ACC112 (cell line): ENCODE measurements around the gene PLXNC1.

Source experiments
- H2AFZ ChIP-seq: fragments of 200-600 bp; sonication (generic); one replicate; pipeline ENCODE4 v1.6.0; 2017; ENCODE audit warnings: antibody characterized with exemption, low read length; ENCODE audit not compliant: unreplicated experiment
- H3K27ac ChIP-seq: fragments of 200-600 bp; sonication (generic); 2 replicates; pipeline ENCODE4 v1.5.1; 2014; ENCODE audit warnings: low read depth, mild to moderate bottlenecking, antibody characterized with exemption, low read length, moderate library complexity
- H3K27me3 ChIP-seq: fragments of 200-600 bp; sonication (generic); 2 replicates; pipeline ENCODE4 v1.6.1; 2014; ENCODE audit warnings: mild to moderate bottlenecking, antibody characterized with exemption, low read length, moderate library complexity, mixed read lengths; ENCODE audit not compliant: insufficient read depth
- H3K36me3 ChIP-seq: fragments of 200-600 bp; sonication (generic); 2 replicates; pipeline ENCODE4 v1.6.1; 2016; ENCODE audit warnings: mild to moderate bottlenecking, antibody characterized with exemption, low read length, moderate library complexity, mixed read lengths; ENCODE audit not compliant: insufficient read depth
- H3K4me1 ChIP-seq: fragments of 200-600 bp; sonication (generic); one replicate; pipeline ENCODE4 v1.6.1; 2016; ENCODE audit warnings: low read length, mixed read lengths; ENCODE audit not compliant: insufficient read depth, unreplicated experiment, control insufficient read depth
- H3K4me3 ChIP-seq: fragments of 200-600 bp; sonication (generic); 2 replicates; pipeline ENCODE4 v1.5.1; 2014; ENCODE audit warnings: mild to moderate bottlenecking, low read depth, low read length
- H3K79me2 ChIP-seq: fragments of 200-600 bp; sonication (generic); one replicate; pipeline ENCODE4 v1.6.0; 2016; ENCODE audit warnings: low read length; ENCODE audit not compliant: control insufficient read depth, unreplicated experiment, insufficient read depth

The PLXNC1 gene

GRCh38 chr12:94157981-94158411 is 9.6 kb downstream of the PLXNC1 start:
- Histone ChIP-seq H3K27ac (no peak overlapping the region), H3K4me3 (no peak overlapping the region), H2AFZ (no peak overlapping the region), H3K79me2 (no peaks in the 10 kb centered on the region), H3K4me1 (no peaks in the 10 kb centered on the region), H3K27me3 (peaks cover 49% of the 10 kb centered on the region), H3K36me3 (no peaks in the 10 kb centered on the region)

DNA sequence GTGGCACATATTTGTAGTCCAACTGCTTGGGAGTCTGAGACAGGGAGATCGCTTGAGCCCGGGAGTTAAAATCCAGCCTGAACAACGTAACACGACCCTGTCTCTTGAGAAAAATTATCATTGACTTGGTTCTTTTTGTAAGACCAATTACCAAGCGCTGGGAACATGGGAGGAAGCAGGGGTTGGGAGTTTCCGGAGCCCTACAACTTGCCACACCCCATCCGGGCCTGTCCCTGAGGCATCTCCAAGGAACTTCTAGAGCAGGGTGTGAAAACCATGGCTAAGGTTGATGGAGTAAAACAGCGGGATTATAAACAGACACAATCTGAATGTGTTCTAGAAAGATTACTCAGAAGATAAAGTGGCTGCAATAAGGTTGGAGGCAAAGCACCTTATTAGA is 10.3 kb downstream of the PLXNC1 start:
- Histone ChIP-seq H3K27me3 (peaks cover 42% of the 10 kb centered on the region), H3K79me2 (no peaks in the 10 kb centered on the region), H3K36me3 (no peaks in the 10 kb centered on the region), H3K4me1 (no peaks in the 10 kb centered on the region), H3K27ac (no peak overlapping the region), H3K4me3 (no peak overlapping the region), H2AFZ (no peak overlapping the region)

DNA sequence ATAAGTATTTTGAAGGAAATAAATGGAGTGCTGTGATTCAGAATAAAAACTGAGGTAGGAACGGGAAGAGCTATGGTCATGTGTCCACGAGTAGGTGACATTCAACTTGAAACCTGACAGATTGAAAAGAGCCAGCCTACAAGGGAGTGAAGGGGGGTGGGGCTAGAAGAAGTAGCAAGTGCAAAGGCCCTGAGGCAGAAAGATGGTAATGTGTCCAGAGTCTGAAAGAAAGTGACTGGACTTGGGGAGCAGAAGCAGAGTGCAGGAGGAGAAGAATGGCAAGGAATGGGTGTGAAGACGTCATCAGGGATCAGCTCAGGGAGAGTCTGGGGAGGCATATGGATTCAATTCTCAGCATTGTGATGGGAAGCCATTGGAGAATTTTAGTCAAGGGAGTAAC is 13.7 kb downstream of the PLXNC1 start:
- H3K4me1 ChIP-seq: no peaks in the 10 kb centered on the region
- H3K27ac ChIP-seq: no peak overlapping the region
- H3K79me2 ChIP-seq: no peaks in the 10 kb centered on the region
- H3K27me3 ChIP-seq: peaks cover 27% of the 10 kb centered on the region
- H2AFZ ChIP-seq: no peak overlapping the region
- H3K36me3 ChIP-seq: no peaks in the 10 kb centered on the region
- no peak overlapping the region for H3K4me3 ChIP-seq

DNA sequence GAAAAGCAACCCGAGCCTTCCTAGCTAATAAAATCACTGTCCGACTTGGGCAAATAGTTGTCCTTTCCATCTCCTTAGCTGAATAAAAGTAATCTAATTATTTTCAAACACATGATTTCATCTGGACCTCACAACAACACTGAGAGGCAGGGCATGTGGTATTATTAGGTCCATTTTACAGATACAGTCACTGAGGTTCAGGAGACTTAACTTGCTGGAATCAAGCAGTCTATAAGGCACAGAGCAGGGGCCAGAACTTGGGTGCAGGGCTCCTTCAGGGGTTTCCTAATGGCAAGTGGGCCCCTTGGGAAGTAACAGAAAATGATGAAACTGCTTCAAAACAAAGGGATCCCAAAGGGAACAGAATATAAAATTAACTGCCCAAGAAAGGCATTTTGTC is 15.5 kb downstream of the PLXNC1 start:
- H3K27me3 ChIP-seq: peaks cover 26% of the 10 kb centered on the region

GRCh38 chr12:94165138-94165537 is 16.8 kb downstream of the PLXNC1 start:
- H2AFZ ChIP-seq: no peak overlapping the region
- no peaks in the 10 kb centered on the region for H3K36me3 ChIP-seq
- no peaks in the 10 kb centered on the region for H3K4me1 ChIP-seq
- H3K27me3 ChIP-seq: peaks cover 26% of the 10 kb centered on the region
- no peak overlapping the region for H3K4me3 ChIP-seq
- no peak overlapping the region for H3K27ac ChIP-seq
- no peaks in the 10 kb centered on the region for H3K79me2 ChIP-seq

More for the DNA sequence above, 15.5 kb downstream of the PLXNC1 start:
- no peaks in the 10 kb centered on the region for H3K4me1 ChIP-seq
- no peak overlapping the region for H3K27ac ChIP-seq
- H3K36me3 ChIP-seq: no peaks in the 10 kb centered on the region
- no peak overlapping the region for H2AFZ ChIP-seq
- H3K79me2 ChIP-seq: no peaks in the 10 kb centered on the region
- no peak overlapping the region for H3K4me3 ChIP-seq

DNA sequence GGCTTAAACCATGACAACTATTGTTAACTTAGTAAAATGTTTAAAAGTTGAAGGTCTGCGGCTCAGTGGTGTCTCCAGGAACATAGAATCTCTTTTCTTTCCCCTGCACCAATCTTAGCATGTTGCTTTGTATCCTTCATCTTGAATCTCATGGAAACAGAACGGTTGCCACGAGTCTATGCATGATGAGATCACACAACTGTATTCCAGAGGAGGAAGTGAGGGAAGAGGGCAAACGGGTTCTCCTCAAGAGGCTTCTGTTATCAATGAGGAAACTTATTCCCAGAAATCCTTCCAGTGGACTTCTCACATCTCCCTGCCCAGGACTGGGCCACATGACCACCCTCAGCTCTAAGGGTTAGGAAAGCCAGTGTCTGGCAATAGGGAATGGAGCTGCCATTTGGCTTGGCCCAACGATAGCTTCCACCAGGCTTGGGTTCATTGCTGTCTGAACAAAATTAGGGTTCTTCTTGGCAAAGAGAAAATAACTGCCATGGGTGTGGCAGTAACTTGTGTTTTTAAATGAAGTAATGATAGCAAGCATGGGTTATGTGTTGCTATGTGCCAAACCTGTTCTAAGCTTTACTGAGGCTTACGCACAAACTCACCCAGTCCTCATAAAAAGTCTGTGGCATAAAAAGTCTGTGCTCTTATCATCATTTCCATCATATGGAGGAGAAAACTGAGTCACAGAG is 17.4 kb downstream of the PLXNC1 start:
- Histone ChIP-seq H3K4me1 (peaks cover 7% of the 10 kb centered on the region), H3K27ac (no peak overlapping the region), H3K79me2 (no peaks in the 10 kb centered on the region), H2AFZ (no peak overlapping the region), H3K36me3 (no peaks in the 10 kb centered on the region), H3K4me3 (no peak overlapping the region), H3K27me3 (peaks cover 26% of the 10 kb centered on the region)

DNA sequence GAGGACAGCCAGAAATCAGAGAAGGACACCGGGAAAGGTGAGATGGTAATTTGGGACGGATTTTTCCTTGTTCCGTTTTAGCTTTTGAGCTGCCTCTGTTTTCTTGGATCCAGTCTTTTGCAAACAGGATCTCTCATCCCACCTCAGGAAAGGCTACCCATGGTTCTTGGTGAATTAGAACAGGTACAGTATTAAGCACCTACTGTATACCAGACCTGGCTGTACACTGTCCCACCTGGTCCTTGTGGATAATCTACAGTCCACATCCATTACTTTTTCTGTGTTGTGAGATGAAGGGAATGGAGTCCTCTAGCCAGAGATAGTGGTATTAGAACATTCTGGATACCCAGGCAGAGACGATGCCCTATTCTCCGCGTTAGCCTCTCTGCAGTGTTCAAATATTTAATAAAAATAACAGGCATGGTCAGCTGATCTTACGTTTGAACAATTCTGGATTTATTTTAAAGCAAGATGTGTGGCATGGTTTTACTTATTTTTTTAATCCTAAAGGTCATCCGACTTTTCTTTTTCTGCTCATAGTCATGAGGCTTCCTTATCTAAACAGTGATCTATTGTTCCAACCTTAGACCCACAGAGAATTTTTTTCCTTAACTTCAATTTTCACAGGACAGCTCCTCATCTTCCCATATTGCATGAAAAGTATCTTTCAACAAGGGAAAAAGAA is 18.8 kb downstream of the PLXNC1 start:
- no peak overlapping the region for H3K4me3 ChIP-seq
- no peak overlapping the region for H3K27ac ChIP-seq
- H2AFZ ChIP-seq: no peak overlapping the region
- no peaks in the 10 kb centered on the region for H3K36me3 ChIP-seq
- no peaks in the 10 kb centered on the region for H3K79me2 ChIP-seq
- H3K4me1 ChIP-seq: peaks cover 19% of the 10 kb centered on the region
- peaks cover 26% of the 10 kb centered on the region for H3K27me3 ChIP-seq

DNA sequence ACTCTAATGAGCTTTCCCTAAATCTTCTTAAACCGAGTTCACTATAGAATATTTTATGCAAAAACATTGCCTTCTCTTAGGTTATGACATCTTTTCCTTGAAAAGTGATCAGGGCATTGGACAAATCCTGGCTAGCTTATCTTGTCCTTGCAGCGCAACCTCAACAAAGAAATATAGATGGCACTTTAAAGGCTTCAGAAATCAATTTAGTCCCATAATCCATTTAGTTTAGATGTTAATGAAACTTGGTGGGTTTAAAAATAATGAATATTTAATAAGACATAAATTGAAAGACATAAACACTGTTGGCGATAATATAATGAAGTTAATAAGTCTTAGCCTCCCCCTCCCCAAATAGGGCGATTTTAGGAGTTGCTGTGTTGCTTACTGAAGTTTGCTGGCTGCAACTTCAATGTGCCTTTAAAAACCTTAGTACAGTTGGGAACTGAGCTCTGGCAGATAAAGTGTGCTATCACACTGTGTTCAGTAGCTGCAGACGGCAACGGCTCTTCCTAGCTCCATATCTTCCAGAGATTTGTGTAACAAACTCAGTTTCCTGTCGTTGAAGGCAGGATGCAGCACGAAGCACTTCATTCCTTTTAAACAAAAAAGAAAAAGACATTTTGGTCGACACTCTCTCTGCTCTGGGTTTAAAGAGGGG is 19.5 kb downstream of the PLXNC1 start:
- Histone ChIP-seq H3K36me3 (no peaks in the 10 kb centered on the region), H3K4me1 (peaks cover 25% of the 10 kb centered on the region), H3K79me2 (no peaks in the 10 kb centered on the region), H2AFZ (no peak overlapping the region), H3K4me3 (no peak overlapping the region), H3K27ac (no peak overlapping the region), H3K27me3 (peaks cover 26% of the 10 kb centered on the region)

- Histone ChIP-seq H3K36me3 (no peaks in the 10 kb centered on the region), H3K27ac (no peak overlapping the region), H3K27me3 (peaks cover 26% of the 10 kb centered on the region), H3K4me3 (no peak overlapping the region), H3K4me1 (peaks cover 35% of the 10 kb centered on the region), H2AFZ (no peak overlapping the region), H3K79me2 (no peaks in the 10 kb centered on the region)
Measured at GRCh38 chr12:94169495-94169894, 21.1 kb downstream of the PLXNC1 start.

DNA sequence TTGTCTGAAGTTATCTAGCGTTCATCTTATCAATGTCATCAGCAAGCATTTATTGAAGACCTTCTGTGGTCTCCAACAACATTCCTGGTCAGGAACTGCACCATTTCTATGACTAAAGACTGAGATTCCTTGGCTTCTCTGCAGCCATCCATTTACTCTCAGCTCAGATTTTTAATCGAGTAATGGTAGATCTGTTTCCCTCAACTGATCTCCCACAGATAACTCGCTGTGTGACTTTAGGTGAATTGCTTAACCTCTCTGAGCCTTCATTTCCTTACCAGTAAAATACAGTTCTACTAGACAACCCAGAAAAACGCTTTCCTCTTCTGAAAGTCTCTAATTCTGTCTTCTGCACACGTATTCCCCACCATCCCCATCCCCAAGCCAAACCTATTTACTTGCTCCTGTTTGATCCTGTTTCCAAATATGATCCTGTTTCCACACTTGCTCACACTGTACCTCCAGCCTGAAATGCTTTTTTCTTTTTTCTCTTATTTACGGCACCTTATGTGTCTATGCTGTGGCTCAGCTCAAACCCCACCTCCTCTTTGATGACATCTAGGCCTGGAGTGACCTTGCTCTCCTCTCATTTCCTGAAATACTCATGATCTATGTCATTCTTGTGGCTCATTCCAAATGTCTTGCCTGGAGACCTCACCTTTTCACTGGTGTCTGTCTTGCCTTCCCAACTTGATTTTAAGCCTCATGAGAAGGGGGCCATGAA is 21.8 kb downstream of the PLXNC1 start:
- Histone ChIP-seq H3K27ac (no peak overlapping the region), H3K79me2 (no peaks in the 10 kb centered on the region), H3K27me3 (peaks cover 23% of the 10 kb centered on the region), H3K4me1 (peaks cover 35% of the 10 kb centered on the region), H3K4me3 (no peak overlapping the region), H3K36me3 (no peaks in the 10 kb centered on the region), H2AFZ (no peak overlapping the region)
